HPDE6-E6E7 (cell line): Measurements from ENCODE around the gene NKPD1.

Experiments
- DNase-seq: peaks from one replicate; pipeline ENCODE4 v3.0.0; 2011; ENCODE audit warnings: missing footprints; ENCODE audit errors: extremely low spot score

Gene NKPD1

GRCh38 chr19:45175515-45176345 is 14.9 kb upstream of the NKPD1 start:
- no peak for DNase-seq

DNA sequence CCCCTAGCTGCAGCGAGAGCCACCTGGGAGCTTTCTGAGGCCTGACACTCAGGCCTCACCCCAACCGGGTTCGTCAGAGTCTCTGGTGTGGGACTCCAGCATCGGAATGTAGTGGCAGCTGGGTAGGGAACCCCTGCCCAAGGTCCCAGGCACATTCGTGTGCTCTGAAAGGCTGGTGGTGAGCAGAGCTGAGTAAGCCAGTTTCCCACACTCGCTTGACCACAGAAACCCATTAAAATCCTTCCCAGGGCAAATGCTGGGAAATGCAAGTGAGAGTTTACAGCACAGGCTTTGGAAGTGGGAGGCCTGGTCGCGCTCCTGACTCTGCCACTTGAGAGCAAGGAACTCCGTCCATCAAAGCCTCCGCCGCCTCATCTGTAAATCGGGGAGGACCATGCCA is 13.0 kb upstream of the NKPD1 start:
- no peak for DNase-seq

DNA sequence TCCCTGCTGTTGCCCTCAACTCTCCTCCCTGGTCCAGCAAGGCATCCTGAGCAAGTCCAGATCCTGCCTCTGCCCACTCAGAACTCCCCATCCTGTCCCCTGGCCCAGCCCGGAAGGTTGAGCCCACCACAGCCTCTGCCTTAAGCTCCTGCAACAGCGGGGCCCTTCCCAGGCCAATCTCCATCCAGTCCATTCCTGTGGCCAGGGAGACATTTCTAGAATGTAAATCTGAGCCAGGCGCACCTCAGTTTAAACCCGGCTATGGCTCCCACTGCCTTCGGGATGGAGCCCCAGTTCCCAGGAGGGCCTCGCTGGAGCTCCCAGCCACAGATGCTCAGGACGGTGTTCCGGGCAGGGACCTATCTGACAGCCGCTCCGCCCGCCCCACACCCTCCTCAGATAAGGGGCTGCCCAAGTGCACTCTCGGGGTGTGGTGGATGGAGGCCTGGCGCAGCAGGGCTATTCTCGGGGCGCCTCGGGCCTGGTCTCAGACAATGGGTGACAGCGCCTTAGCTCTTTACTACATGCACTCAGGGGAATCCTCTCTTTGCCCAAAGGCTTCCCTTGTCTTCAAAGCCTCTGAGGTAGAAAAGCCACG is 11.9 kb upstream of the NKPD1 start:
- DNase-seq: no peak

DNA sequence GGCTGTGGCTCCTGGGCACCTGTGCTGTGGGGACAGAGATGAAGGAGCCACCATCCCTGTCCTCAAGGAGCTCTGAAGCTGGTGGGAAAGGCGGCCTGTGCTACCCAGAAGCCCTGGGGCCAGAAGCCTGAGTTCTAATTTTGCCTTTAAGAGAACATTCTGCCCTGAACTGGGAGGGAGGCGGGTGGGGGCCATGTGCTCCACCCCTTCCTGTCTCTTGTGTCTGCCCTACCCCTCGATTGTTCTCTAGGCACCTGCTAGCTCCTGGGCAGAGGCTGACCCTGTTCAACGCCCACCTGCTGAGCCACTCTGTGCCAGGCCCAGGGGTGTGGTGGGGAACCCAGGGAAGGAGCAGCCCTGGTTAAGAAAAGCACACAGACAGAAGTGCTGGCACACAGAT is 11.4 kb upstream of the NKPD1 start:
- no peak for DNase-seq

GRCh38 chr19:45171211-45171623 is 10.4 kb upstream of the NKPD1 start:
- DNase-seq: no peak

- DNase-seq: no peak
Observed at GRCh38 chr19:45170146-45171106, 9.6 kb upstream of the NKPD1 start.

GRCh38 chr19:45169602-45170001 is 8.8 kb upstream of the NKPD1 start:
- no peak for DNase-seq

GRCh38 chr19:45168767-45169351 is 8.1 kb upstream of the NKPD1 start:
- no peak for DNase-seq

- DNase-seq: no peak
Observed at GRCh38 chr19:45166723-45167252, 6.0 kb upstream of the NKPD1 start.

- no peak for DNase-seq
Observed at GRCh38 chr19:45164577-45165335, 4.0 kb upstream of the NKPD1 start.

- DNase-seq: no peak
Observed at GRCh38 chr19:45163751-45164460, 3.1 kb upstream of the NKPD1 start.

- no peak for DNase-seq
Observed at GRCh38 chr19:45163156-45163555, 2.4 kb upstream of the NKPD1 start.

GRCh38 chr19:45162608-45163143 is 1.9 kb upstream of the NKPD1 start:
- DNase-seq: no peak

DNA sequence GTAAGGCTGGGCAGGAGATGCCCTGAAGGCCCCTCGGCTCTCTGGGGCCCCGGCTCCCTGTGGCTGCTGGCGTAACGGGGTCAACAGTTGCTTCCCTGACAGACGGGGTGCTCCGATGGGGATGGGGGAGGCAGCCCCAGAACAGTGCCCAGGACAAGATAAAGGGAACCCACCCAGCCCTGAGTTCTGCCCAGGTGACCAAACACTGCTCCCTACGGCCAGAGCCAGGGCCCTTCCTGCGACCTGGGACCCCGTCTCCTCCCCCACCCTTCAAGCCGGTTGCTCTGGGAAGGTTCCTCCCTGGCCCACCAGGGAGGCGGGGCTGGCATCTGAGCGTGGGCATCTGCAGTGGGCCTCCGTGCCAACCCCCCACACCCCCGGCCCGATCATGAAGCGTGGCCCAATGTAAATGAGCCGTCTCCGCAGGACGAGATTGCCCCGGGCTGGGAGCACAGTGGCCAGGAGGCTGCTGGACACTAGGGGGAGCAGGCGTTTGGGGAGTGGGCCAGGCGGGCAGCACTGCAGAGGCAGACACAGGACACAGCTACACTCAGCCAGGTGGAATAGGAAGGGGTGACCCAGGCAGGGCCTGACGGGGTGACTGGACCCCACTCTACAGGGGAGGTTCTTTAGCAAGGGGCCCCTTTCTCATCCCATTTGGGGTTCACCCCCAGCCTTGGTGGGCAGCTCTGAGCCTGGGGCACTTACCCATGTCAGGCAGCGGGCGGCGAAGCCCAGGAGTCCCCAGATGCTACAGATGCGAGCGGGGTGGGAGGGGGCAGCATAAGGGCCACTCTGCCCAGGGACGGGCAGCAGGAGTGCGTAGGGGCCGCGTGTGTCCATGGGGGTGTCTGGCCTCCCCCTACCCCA is 1.2 kb upstream of the NKPD1 start:
- DNase-seq: no peak

- no peak for DNase-seq
Observed at GRCh38 chr19:45159971-45160324, 834 bp downstream of the NKPD1 start.

- DNase-seq: no peak
Observed at GRCh38 chr19:45159210-45159970, 1.4 kb downstream of the NKPD1 start.

- no peak for DNase-seq
Observed at GRCh38 chr19:45158503-45159209, 2.1 kb downstream of the NKPD1 start.

GRCh38 chr19:45156751-45157150 is 4.0 kb downstream of the NKPD1 start:
- DNase-seq: no peak
